T-helper 1 cell (primary cell): ENCODE results near the gene PPM1H.
"Not testable (repeated sequence)": the region's sequence is repeated elsewhere in the genome, so short reads cannot be mapped to it uniquely, and the experiment has no call there.

Experiments used
- DNase-seq, 5 donors: peaks; one replicate each; pipeline ENCODE4 v3.0.0-alpha.2; 2012 to 2020

The PPM1H gene

GRCh38 chr12:62730649-62731048, 204.3 kb downstream of the PPM1H start:
- no peak for DNase-seq

GRCh38 chr12:62729579-62730544, 205.1 kb downstream of the PPM1H start:
- DNase-seq, result not testable (repeated sequence)

GRCh38 chr12:62728741-62729140, 206.2 kb downstream of the PPM1H start:
- no peak for DNase-seq

GRCh38 chr12:62726471-62726980, 208.4 kb downstream of the PPM1H start:
- DNase-seq, result no peak

GRCh38 chr12:62725781-62726180, 209.2 kb downstream of the PPM1H start:
- no peak for DNase-seq

GRCh38 chr12:62724947-62725451, 210.0 kb downstream of the PPM1H start:
- no peak for DNase-seq

- DNase-seq, result no peak
Observed at GRCh38 chr12:62724285-62724684, 210.7 kb downstream of the PPM1H start.

GRCh38 chr12:62722971-62723680, 211.8 kb downstream of the PPM1H start:
- DNase-seq, result no peak

GRCh38 chr12:62720661-62721330, 214.2 kb downstream of the PPM1H start:
- DNase-seq, result no peak

GRCh38 chr12:62720025-62720424, 214.9 kb downstream of the PPM1H start:
- DNase-seq, result no peak

GRCh38 chr12:62718762-62719426, 216.1 kb downstream of the PPM1H start:
- DNase-seq, result no peak

GRCh38 chr12:62717643-62718042, 217.3 kb downstream of the PPM1H start:
- DNase-seq, result no peak

GRCh38 chr12:62716866-62717525, 218.0 kb downstream of the PPM1H start:
- DNase-seq, result no peak

GRCh38 chr12:62716037-62716436, 218.9 kb downstream of the PPM1H start:
- DNase-seq, result no peak

- DNase-seq, result no peak
Observed at GRCh38 chr12:62714774-62715721, 219.9 kb downstream of the PPM1H start.

- DNase-seq, result no peak
Observed at GRCh38 chr12:62714181-62714773, 220.7 kb downstream of the PPM1H start.

GRCh38 chr12:62713723-62714122, 221.2 kb downstream of the PPM1H start:
- no peak for DNase-seq

GRCh38 chr12:62712681-62713573, 222.0 kb downstream of the PPM1H start:
- DNase-seq, result no peak
